Measurements from ENCODE around the gene NCKAP1. TPM values are rescaled to one million over a fixed set of nuclear protein-coding genes. Genes with fewer than 3 reads are reported as not detected.

Gene NCKAP1
- total RNA-seq, 1 experiment from 2014 or later: 173 TPM

DNA sequence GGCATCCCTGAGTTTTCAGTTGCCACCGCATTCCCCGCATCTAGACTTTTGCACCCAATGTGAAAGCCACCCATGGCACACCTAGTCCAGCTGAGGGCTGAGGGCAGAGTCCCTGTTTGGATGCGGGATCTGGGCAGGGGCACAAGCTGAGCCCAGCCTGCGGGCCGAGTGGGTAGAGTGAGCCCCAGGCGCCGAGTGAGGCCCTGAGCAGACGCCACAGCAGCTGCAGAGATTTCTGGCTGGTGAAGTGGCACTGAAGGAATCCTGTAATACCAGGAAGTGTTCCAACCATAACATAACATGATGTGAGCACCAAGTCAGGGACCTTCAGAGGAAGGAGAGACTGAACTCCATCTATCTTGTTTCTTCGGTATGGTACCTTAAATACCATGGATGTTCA is 144.1 kb downstream of the NCKAP1 start:
- no peak for DNase-seq (ENCODE audit: low spot score)
- no peak for TF ChIP-seq CREB1 (CRISPR knock-in tag; IDR thresholded peaks at IDR 0.05)
- TF ChIP-seq, protein P1, sequence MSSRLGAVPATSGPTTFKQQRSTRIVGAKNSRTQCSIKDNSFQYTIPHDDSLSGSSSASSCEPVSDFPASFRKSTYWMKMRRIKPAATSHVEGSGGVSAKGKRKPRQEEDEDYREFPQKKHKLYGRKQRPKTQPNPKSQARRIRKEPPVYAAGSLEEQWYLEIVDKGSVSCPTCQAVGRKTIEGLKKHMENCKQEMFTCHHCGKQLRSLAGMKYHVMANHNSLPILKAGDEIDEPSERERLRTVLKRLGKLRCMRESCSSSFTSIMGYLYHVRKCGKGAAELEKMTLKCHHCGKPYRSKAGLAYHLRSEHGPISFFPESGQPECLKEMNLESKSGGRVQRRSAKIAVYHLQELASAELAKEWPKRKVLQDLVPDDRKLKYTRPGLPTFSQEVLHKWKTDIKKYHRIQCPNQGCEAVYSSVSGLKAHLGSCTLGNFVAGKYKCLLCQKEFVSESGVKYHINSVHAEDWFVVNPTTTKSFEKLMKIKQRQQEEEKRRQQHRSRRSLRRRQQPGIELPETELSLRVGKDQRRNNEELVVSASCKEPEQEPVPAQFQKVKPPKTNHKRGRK (CRISPR knock-in tag; IDR thresholded peaks at IDR 0.05; ENCODE audit: borderline replicate concordance): no peak
- no peak for TF ChIP-seq SMAD3 (CRISPR knock-in tag; IDR thresholded peaks at IDR 0.05; ENCODE audit: borderline replicate concordance)
- TF ChIP-seq, protein P2, sequence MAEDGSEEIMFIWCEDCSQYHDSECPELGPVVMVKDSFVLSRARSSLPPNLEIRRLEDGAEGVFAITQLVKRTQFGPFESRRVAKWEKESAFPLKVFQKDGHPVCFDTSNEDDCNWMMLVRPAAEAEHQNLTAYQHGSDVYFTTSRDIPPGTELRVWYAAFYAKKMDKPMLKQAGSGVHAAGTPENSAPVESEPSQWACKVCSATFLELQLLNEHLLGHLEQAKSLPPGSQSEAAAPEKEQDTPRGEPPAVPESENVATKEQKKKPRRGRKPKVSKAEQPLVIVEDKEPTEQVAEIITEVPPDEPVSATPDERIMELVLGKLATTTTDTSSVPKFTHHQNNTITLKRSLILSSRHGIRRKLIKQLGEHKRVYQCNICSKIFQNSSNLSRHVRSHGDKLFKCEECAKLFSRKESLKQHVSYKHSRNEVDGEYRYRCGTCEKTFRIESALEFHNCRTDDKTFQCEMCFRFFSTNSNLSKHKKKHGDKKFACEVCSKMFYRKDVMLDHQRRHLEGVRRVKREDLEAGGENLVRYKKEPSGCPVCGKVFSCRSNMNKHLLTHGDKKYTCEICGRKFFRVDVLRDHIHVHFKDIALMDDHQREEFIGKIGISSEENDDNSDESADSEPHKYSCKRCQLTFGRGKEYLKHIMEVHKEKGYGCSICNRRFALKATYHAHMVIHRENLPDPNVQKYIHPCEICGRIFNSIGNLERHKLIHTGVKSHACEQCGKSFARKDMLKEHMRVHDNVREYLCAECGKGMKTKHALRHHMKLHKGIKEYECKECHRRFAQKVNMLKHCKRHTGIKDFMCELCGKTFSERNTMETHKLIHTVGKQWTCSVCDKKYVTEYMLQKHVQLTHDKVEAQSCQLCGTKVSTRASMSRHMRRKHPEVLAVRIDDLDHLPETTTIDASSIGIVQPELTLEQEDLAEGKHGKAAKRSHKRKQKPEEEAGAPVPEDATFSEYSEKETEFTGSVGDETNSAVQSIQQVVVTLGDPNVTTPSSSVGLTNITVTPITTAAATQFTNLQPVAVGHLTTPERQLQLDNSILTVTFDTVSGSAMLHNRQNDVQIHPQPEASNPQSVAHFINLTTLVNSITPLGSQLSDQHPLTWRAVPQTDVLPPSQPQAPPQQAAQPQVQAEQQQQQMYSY (CRISPR knock-in tag; IDR thresholded peaks at IDR 0.05): no peak
- TF ChIP-seq, protein P3, sequence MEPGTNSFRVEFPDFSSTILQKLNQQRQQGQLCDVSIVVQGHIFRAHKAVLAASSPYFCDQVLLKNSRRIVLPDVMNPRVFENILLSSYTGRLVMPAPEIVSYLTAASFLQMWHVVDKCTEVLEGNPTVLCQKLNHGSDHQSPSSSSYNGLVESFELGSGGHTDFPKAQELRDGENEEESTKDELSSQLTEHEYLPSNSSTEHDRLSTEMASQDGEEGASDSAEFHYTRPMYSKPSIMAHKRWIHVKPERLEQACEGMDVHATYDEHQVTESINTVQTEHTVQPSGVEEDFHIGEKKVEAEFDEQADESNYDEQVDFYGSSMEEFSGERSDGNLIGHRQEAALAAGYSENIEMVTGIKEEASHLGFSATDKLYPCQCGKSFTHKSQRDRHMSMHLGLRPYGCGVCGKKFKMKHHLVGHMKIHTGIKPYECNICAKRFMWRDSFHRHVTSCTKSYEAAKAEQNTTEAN (CRISPR knock-in tag; IDR thresholded peaks at IDR 0.05): no peak
- TF ChIP-seq JAZF1 (CRISPR knock-in tag; IDR thresholded peaks at IDR 0.05): no peak
- no peak for TF ChIP-seq ZBTB21 (CRISPR knock-in tag; IDR thresholded peaks at IDR 0.05; ENCODE audit: borderline replicate concordance)
- no peak for TF ChIP-seq NR1H2 (CRISPR knock-in tag; IDR thresholded peaks at IDR 0.05)
- TF ChIP-seq KAT7 (CRISPR knock-in tag; IDR thresholded peaks at IDR 0.05; ENCODE audit: borderline replicate concordance): no peak
- TF ChIP-seq, protein P4, sequence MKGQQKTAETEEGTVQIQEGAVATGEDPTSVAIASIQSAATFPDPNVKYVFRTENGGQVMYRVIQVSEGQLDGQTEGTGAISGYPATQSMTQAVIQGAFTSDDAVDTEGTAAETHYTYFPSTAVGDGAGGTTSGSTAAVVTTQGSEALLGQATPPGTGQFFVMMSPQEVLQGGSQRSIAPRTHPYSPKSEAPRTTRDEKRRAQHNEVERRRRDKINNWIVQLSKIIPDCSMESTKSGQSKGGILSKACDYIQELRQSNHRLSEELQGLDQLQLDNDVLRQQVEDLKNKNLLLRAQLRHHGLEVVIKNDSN (CRISPR knock-in tag; IDR thresholded peaks at IDR 0.05): no peak
- TF ChIP-seq, protein P5, sequence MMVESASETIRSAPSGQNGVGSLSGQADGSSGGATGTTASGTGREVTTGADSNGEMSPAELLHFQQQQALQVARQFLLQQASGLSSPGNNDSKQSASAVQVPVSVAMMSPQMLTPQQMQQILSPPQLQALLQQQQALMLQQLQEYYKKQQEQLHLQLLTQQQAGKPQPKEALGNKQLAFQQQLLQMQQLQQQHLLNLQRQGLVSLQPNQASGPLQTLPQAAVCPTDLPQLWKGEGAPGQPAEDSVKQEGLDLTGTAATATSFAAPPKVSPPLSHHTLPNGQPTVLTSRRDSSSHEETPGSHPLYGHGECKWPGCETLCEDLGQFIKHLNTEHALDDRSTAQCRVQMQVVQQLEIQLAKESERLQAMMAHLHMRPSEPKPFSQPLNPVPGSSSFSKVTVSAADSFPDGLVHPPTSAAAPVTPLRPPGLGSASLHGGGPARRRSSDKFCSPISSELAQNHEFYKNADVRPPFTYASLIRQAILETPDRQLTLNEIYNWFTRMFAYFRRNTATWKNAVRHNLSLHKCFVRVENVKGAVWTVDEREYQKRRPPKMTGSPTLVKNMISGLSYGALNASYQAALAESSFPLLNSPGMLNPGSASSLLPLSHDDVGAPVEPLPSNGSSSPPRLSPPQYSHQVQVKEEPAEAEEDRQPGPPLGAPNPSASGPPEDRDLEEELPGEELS (CRISPR knock-in tag; IDR thresholded peaks at IDR 0.05): no peak
- TF ChIP-seq HMGA2 (CRISPR knock-in tag; IDR thresholded peaks at IDR 0.05): no peak
- TF ChIP-seq TCF7 (CRISPR knock-in tag; IDR thresholded peaks at IDR 0.05; ENCODE audit: low read depth): no peak
- TF ChIP-seq OVOL2 (CRISPR knock-in tag; IDR thresholded peaks at IDR 0.05; ENCODE audit: borderline replicate concordance): no peak
- TF ChIP-seq, protein P6, sequence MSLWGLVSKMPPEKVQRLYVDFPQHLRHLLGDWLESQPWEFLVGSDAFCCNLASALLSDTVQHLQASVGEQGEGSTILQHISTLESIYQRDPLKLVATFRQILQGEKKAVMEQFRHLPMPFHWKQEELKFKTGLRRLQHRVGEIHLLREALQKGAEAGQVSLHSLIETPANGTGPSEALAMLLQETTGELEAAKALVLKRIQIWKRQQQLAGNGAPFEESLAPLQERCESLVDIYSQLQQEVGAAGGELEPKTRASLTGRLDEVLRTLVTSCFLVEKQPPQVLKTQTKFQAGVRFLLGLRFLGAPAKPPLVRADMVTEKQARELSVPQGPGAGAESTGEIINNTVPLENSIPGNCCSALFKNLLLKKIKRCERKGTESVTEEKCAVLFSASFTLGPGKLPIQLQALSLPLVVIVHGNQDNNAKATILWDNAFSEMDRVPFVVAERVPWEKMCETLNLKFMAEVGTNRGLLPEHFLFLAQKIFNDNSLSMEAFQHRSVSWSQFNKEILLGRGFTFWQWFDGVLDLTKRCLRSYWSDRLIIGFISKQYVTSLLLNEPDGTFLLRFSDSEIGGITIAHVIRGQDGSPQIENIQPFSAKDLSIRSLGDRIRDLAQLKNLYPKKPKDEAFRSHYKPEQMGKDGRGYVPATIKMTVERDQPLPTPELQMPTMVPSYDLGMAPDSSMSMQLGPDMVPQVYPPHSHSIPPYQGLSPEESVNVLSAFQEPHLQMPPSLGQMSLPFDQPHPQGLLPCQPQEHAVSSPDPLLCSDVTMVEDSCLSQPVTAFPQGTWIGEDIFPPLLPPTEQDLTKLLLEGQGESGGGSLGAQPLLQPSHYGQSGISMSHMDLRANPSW (CRISPR knock-in tag; conservative IDR thresholded peaks at IDR 0.05; ENCODE audit: low read depth): no peak
- TF ChIP-seq, protein P7, sequence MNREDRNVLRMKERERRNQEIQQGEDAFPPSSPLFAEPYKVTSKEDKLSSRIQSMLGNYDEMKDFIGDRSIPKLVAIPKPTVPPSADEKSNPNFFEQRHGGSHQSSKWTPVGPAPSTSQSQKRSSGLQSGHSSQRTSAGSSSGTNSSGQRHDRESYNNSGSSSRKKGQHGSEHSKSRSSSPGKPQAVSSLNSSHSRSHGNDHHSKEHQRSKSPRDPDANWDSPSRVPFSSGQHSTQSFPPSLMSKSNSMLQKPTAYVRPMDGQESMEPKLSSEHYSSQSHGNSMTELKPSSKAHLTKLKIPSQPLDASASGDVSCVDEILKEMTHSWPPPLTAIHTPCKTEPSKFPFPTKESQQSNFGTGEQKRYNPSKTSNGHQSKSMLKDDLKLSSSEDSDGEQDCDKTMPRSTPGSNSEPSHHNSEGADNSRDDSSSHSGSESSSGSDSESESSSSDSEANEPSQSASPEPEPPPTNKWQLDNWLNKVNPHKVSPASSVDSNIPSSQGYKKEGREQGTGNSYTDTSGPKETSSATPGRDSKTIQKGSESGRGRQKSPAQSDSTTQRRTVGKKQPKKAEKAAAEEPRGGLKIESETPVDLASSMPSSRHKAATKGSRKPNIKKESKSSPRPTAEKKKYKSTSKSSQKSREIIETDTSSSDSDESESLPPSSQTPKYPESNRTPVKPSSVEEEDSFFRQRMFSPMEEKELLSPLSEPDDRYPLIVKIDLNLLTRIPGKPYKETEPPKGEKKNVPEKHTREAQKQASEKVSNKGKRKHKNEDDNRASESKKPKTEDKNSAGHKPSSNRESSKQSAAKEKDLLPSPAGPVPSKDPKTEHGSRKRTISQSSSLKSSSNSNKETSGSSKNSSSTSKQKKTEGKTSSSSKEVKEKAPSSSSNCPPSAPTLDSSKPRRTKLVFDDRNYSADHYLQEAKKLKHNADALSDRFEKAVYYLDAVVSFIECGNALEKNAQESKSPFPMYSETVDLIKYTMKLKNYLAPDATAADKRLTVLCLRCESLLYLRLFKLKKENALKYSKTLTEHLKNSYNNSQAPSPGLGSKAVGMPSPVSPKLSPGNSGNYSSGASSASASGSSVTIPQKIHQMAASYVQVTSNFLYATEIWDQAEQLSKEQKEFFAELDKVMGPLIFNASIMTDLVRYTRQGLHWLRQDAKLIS (CRISPR knock-in tag; IDR thresholded peaks at IDR 0.05; ENCODE audit: borderline replicate concordance): no peak
- TF ChIP-seq ZNF423 (CRISPR knock-in tag; IDR thresholded peaks at IDR 0.05): no peak
- no peak for TF ChIP-seq JUN (CRISPR knock-in tag; IDR thresholded peaks at IDR 0.05)
- TF ChIP-seq ZNF317 (CRISPR knock-in tag; IDR thresholded peaks at IDR 0.05; ENCODE audit: borderline replicate concordance, low read depth): no peak
- TF ChIP-seq, protein P8, sequence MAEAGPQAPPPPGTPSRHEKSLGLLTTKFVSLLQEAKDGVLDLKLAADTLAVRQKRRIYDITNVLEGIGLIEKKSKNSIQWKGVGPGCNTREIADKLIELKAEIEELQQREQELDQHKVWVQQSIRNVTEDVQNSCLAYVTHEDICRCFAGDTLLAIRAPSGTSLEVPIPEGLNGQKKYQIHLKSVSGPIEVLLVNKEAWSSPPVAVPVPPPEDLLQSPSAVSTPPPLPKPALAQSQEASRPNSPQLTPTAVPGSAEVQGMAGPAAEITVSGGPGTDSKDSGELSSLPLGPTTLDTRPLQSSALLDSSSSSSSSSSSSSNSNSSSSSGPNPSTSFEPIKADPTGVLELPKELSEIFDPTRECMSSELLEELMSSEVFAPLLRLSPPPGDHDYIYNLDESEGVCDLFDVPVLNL (CRISPR knock-in tag; IDR thresholded peaks at IDR 0.05; ENCODE audit: borderline replicate concordance, low read depth): no peak
- Mint-ChIP-seq H3K4me3 (no peak overlapping the region), H3K9me3 (peaks cover 8% of the 10 kb centered on the region; the same call in 1 of the 2 replicates), H3K27me3 (ENCODE audit: low read depth) (no peaks in the 10 kb centered on the region), H3K4me1 (no peaks in the 10 kb centered on the region), H3K36me3 (no peaks in the 10 kb centered on the region), H3K27ac (no peak overlapping the region)
- ChIA-PET CTCF (interaction anchor here (0.7 kb wide), 1 partner anchor 102 kb away, joined by 3 read pairs; no protein-coding TSS in a partner anchor), POLR2A (no interaction called here)
- no peak for ATAC-seq

Data from WTC11 (cell line).